GM21423 (cell line): ENCODE measurements around the gene LPAR3.
A peak's percentile ranks its signal among the peaks of the same experiment; 100 is the strongest.

ENCODE experiments used
- ATAC-seq: cut with Tn5 transposase; IDR thresholded peaks from one replicate; pipeline ENCODE4 v1.9.1; 2021; ENCODE audit warnings: mild to moderate bottlenecking, moderate library complexity; ENCODE audit not compliant: unreplicated experiment

Gene LPAR3

DNA sequence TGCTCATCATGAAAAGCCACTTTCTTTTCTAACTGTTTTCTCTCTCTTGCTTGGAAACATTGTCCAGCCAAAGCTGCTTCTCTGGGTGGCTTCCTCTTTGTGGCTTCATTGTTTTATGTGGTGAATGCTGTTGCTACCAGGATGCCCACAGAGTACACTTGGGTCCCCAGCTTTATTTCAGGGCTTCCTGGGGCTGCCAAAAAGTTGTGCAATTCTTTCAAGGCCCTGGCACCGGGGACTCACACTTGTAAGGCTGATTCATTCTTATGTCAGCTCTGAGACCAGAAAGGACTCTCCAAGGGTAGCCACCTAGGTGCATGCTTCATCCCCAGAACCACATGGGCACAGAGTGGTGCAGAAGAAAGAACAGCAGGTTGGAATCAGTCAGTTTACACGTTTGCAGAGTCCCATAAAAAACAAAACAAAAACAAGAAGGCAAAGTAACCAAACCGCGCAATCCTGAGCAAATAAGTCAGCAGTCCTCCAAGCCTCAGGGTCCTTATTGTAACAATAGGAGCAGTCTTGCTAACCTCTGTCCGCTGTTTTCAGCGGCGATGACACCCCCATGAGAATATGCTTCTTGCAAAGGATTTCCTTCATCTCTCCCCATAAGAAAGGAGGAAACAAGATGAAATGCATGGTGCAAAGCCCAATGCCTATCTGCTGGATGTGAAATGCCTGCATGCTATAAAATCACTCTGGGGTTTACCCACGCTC lies 112.8 kb downstream of the LPAR3 start:
- no peak for ATAC-seq

DNA sequence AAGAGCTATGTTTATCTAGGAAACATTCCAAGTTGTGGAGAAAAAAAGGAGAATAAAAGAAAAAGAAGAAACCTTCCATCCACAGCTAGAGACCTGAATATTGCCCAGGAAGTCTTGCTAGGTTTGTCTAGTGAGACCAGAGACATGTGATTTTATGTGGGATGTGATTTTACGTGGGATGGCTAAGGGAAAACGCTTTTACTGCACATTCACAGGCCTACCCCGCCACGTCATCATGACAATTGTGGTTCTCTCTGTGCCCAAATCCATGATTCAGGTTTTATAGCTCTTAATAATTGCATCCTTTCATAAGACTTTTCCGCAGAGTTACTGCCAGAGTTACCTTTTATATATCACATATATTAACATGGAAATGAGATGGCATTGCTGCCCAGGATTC lies 116.4 kb downstream of the LPAR3 start:
- no peak for ATAC-seq

DNA sequence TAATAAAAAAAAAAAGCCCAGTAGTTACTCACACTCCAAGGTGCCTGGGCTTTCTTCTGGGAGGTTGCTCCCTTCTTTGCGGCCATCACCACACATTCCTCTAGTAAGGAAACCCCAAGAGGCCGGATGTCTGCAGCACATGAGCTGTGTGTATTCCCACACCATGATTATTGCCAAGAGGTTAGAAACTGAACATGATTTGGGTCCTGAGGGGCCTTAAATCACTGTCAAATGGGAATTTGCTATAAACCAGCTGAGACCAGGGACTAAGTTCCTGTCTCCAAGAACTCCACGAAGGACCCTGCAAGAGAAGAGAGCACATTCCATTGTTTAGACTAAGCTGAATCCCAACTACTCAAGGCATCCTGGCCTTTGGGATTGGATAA lies 117.5 kb downstream of the LPAR3 start:
- no peak for ATAC-seq

DNA sequence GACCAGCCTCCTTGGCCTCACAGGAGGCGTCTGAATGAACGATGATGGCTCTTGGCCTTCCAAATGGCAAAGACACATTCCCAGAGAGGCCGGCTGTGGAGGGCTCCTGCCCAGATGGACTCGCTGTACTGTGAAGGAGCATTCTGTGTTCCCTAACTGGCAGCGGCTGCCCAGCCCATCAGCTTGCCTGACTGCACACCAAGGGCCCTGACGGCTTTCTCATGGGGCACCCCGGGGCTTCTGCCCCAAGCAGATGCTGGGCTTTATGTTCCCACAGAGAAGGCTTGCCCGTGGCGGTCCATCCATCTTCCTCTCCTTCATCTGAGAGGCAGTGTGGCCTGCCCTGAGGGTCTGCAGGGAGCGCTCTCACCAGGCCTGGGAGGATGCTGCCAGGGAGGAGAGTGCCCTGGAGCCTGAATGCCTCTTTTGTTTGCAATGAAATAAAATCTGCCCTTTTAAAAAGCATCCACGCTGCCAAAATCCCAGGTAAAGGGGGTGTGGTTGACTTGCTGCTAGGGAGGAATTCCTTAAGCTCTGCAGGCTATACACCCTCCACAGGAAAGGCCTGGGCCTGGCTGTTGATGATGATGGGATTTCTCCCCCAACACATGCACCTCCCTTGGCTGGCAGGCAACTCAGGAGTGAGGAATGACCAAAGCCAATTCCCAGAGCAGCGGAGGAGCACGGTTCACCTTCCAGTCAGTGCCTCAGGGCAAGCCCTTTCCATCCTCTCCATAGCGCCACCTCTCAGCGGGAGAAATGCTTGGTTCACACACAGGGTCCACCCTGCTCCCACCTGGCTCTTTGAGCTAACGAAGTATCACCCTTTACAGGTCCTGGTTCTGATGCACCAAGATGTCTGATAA lies 118.1 kb downstream of the LPAR3 start:
- ATAC-seq, result no peak

DNA sequence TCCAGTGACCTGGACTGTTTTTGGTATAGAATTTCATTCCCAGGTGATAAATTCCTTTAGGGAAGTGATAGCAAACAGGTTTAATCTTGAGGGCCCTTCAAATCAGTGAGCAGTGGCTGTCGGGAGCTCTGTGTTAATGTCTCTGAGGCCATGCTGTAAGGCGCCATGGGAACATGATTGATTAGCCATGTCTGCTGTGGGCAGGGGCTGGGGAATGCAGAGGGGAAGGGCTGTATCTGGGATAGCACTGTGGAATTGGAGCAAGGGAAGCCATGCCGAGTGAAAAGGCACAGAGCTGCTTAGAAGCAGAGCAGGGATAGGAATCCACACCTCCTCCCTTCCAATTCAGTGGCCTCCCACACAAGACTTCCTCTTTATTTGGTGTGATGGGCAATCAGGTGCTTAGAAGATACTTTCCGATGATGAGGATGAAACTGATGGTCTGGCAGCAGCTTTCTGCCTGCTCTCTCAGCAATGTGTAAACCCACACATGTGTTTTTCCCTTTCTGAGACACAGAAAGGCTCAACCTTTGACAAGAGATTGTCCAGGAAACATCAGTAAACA lies 119.0 kb downstream of the LPAR3 start:
- ATAC-seq, result no peak

DNA sequence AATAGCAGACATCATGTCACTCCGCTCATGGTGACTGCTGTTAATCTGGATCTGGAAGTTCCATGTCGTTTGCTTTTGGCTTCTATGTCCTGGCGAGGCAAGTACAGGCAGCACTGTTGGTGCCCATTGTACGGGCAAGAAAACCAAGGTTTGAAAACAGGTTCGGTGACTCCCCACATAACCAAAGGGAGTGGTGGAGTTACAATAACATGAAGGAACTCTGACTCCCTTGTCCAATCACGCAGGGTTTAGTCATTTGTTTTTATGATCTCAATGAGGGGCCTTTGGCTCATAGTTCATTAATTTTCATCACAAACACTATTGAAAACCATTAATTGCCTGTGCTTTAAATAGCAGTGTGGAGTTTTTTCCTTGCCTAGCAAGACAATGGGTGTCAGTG lies 119.8 kb downstream of the LPAR3 start:
- ATAC-seq, result no peak

DNA sequence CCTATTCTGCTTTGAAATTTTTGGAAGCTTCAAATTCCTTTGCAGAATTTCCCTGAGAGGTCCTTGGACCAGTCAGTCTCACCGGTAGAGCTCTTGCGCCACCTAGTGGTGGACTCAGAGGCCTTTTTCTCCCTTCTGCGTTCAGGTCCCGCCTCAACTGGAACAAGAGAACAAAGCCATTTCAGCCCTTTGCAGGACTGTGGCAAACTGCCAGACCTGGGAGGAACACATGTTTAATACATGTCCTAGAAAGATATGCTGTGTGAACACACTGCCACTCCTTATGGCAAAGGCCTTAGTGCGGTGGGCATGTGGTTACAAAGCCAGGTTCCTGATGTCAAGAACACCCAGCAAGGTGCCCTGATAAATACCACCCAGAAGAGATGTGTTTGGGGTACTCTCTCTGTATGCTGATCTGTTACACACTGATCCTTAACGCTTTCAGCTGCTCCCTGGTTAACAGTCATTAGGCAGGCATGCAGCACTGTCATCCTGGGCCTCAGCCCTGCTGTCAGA lies 120.5 kb downstream of the LPAR3 start:
- ATAC-seq, result peak; percentile 64

DNA sequence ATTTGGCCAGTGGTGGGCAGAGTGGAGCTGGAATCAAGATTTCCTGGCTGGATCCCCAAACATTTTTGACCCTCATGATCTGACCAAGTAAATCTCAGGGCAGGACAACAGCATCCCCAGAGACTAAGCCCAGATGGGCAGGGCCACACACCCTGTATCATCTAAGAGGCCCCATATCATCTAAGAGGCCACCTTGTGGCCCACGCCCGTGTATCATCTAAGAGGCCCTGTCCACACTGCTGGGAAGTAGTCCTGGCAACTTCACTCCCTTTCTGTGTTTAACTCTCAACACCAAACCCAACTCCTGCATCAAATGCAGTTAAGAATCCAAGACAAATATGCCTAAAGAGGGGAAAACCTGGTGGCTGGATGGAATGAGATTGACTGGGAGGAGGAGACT lies 121.1 kb downstream of the LPAR3 start:
- no peak for ATAC-seq

DNA sequence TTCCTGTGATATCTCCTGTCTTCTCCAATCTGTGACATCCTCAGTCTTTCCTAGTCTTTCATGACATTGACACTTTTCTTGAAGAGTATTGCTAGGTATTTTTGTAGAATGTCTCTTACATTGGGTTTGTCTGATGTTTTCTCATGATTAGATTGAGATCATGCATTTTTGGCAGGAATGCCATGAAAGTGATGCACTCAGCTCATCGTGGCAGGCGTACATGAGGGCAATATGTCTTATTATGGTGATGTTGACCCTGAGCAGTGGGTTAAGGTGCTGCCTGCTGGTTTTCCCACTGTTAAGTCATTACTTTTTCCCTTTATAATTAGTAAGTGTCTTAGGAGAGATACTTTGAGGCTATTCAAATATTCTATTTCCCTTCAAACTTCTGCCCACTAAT lies 122.5 kb downstream of the LPAR3 start:
- ATAC-seq, result no peak

DNA sequence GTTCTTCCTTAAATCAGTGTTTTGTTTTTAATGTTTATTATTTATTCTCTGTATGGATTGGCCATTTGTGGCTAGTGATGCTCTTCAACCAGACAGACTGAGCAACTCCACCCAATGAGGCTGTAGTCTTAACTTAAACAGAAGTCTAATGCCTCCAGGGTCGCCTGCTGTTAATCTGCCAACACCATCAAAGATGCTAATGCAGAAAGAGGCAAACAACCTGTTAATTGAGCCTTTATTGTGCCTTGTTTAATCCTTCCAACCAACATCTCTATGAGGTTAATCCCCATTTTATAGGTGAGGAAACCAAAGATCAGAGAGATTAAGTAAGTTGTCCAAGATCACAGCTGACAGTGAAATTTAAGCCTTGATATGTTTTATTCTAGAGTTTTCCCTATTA lies 123.4 kb downstream of the LPAR3 start:
- ATAC-seq, result no peak

DNA sequence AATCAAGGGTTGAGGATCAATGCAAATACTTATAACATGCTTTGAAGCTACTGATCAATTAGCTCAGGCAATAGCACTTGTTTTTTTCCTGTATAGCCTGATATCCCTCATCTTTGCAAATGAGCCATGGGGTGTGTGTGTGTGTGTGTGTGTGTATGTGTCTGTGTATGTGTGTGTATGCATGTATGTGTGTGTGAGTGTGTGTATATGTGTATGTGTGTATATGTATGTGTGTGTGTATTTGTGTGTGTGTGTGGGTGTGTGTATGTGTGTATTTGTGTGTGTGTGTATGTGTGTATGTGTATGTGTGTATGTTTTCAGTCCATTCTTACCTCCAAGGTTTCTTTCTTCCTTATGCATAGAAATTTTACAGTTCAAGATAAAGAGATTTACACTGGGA lies 124.4 kb downstream of the LPAR3 start:
- ATAC-seq, result no peak

DNA sequence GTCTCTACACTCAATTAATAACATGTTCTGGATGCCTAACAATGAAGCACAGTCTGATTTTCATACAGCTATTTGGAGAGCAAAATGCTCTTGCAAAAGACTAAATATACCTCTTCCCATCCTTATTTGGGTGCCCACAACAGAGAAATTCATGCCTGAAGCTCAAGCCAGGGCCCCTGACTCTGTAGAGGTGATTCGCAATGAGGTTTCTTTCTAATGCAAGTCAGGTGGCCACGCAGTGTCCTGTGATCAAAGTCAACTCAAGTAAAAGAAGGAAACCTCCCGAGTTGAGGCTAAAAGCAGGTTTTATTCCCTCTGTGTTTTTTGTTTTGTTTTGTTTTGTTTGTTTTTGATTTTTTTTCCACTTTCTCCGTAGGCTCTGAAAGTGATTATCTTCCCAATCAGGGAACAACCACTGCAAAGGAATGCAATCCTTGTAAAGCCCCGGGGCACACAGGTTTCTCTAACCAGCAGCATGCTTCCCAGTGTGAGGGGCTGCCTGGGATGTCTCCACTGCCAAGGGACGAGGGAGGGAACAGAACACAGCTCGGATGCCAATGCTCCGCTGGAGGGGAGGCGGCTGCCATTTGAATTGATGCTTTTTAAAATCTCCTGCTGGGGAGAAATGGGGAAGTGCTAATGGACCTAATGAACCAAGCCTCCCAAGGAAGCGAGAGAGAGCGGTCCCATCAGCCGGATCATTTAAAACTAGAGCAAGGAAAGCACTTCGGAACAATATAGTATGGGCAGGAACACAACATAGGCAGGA lies 128.9 kb downstream of the LPAR3 start:
- no peak for ATAC-seq

DNA sequence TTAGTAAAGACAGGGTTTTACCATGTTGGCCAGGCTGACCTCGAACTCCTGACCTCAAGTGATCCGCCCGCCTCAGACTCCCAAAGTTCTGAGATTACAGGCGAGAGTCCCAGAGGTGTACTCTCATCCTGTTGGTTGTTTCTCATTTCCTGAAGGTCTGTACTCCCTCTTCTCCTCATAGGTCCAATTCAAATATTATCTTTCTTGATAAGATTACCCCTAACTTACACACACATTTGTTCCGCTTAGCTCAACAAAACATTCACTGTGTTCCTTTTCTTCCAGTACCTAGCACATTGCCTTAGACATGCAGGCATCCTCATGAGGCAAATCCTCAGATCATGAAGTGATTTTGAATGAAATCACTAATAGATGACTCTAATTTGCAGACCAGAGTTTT lies 130.3 kb downstream of the LPAR3 start:
- ATAC-seq, result no peak
